Measurements from ENCODE around the gene PTPN7.
"Not testable (repeated sequence)": the region's sequence is repeated elsewhere in the genome, so short reads cannot be mapped to it uniquely, and the experiment has no call there.

The PTPN7 gene

GRCh38 chr1:202127836-202128622 is 32.4 kb downstream of the PTPN7 start:
- DNase-seq = no peak

GRCh38 chr1:202127061-202127460 is 33.3 kb downstream of the PTPN7 start:
- DNase-seq = no peak

- no peak for DNase-seq
These were observed 34.0 kb downstream of the PTPN7 start for GRCh38 chr1:202126426-202126825.

- no peak for DNase-seq
These were observed 34.8 kb downstream of the PTPN7 start for GRCh38 chr1:202125611-202126010.

GRCh38 chr1:202124142-202124541 is 36.3 kb downstream of the PTPN7 start:
- DNase-seq = no peak

- DNase-seq = no peak
These were observed 37.0 kb downstream of the PTPN7 start for GRCh38 chr1:202123336-202123813.

- DNase-seq = no peak
These were observed 37.6 kb downstream of the PTPN7 start, which contains the start of gene GPR37L1 for GRCh38 chr1:202122639-202123335. Gene GPR37L1 (plus strand): TSS chr1:202122917. CDS start chr1:202122964, 47 bp downstream.

GRCh38 chr1:202121006-202121405 is 39.4 kb downstream of the PTPN7 start:
- no peak for DNase-seq

GRCh38 chr1:202117898-202118371 is 42.5 kb downstream of the PTPN7 start:
- no peak for DNase-seq

- DNase-seq = no peak
These were observed 44.1 kb downstream of the PTPN7 start for GRCh38 chr1:202116287-202116686.

- DNase-seq = no peak
These were observed 46.6 kb downstream of the PTPN7 start for GRCh38 chr1:202113690-202114300.

- no peak for DNase-seq
These were observed 47.3 kb downstream of the PTPN7 start for GRCh38 chr1:202112859-202113689.

GRCh38 chr1:202111589-202111988 is 48.8 kb downstream of the PTPN7 start:
- DNase-seq = not testable (repeated sequence)

GRCh38 chr1:202110977-202111376 is 49.4 kb downstream of the PTPN7 start:
- no peak for DNase-seq

- DNase-seq = no peak
These were observed 52.3 kb downstream of the PTPN7 start for GRCh38 chr1:202107801-202108731.

GRCh38 chr1:202107321-202107761 is 53.1 kb downstream of the PTPN7 start:
- no peak for DNase-seq

GRCh38 chr1:202106340-202107254 is 53.8 kb downstream of the PTPN7 start:
- no peak for DNase-seq

- no peak for DNase-seq
These were observed 54.6 kb downstream of the PTPN7 start for GRCh38 chr1:202105571-202106339.

- no peak for DNase-seq
These were observed 56.3 kb downstream of the PTPN7 start for GRCh38 chr1:202104073-202104472.
